ENCODE measurements around the gene ATXN1. TPM values are rescaled to one million over a fixed set of nuclear protein-coding genes. Genes with fewer than 3 reads are reported as not detected.

Gene ATXN1
- total RNA-seq, 1 experiment from 2014 or later, result 6.3 TPM

DNA sequence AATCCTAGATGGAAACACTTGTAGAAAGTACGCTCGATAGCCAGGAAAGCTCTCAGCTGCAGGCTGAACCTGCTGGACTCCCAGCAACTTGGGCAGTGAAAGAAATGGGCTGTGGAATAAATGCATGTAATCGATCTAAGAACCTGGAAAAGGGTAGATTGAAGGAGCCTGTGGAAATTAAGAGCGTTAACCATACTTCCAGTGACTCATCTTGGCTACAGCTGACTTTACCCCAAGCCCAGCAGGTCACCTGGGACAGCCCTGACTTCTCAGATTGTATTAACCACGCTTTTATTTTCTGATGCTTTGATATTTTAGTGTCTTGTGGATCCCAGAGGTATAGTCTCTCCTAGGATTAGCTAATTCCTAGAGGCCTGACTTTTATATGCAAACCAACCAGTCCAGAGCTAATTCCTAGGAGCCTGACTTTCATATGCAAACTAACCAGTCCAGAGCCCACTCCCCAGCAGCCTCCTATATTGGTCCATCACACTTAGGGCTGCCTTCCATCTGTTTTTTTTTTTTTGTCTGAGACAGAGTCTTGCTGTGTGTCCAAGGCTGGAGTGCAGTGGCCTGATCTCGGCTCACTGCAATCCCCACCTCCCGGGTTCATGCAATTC is 436.5 kb downstream of the ATXN1 start:
- H3K27me3 ChIP-seq, result no peaks in the 10 kb centered on the region
- H3K27ac ChIP-seq, result no peak overlapping the region
- H3K36me3 ChIP-seq, result no peaks in the 10 kb centered on the region
- no peak overlapping the region for H3K4me3 ChIP-seq
- H3K4me1 ChIP-seq, result peaks cover 27% of the 10 kb centered on the region
- peak in 1 of 2 experiments; percentile 26 for DNase-seq
- H3K9me3 ChIP-seq (replicated peaks), result no peaks in the 10 kb centered on the region

DNA sequence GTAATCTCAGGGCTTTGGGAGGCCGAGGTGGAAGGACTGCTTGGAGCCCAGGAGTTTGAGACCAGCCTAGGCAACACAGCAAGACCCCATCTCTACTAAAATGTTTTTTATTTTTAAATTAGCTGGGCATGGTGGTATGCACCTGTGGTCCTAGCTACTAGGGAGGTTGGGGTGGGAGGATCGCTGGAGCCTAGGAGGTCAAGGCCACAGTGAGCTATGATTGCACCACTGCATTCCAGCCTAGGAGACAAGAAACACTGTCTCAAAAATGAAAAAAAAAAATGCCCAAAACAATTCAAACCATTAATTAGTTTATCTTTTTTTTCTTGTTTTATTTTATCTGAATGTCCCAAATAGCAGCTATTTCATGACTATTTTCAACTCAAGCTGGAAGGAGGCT is 437.1 kb downstream of the ATXN1 start:
- DNase-seq, result no peak
- Histone ChIP-seq H3K36me3 (no peaks in the 10 kb centered on the region), H3K4me1 (peaks cover 31% of the 10 kb centered on the region), H3K4me3 (no peak overlapping the region), H3K27me3 (no peaks in the 10 kb centered on the region), H3K9me3 (replicated peaks) (no peaks in the 10 kb centered on the region), H3K27ac (no peak overlapping the region)

DNA sequence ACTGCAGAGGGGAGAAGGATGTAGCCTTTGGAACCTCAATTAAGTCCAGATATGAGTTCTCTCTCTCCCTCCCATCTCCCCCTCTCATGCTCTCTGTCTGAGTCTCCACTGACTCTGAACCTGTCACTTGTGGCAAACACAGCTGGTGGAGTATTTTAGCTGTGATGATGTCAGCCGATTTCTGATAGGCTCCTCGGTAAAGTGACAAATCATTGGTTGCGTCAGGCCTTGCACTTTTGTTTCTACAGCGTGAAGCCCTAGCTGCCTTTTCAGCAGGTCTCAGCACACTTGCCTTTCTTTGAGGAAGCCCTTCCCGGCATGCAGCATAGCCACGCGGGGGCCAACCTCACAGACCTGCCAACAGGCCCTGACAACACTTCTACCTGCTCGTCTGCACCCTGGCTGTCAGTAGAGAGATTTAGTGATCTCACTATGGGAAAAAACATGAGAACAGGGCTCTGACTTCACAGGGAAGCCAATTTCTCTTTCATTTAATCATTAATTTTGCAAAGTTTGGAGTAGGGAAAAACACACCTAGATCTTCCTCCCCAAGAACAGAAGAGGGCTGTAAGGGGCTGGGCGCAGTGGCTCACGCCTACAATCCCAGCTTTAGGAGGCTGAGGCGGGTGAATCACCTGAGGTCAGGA is 438.5 kb downstream of the ATXN1 start:
- Histone ChIP-seq H3K36me3 (no peaks in the 10 kb centered on the region), H3K4me3 (no peak overlapping the region), H3K9me3 (replicated peaks) (no peaks in the 10 kb centered on the region), H3K27me3 (no peaks in the 10 kb centered on the region), H3K4me1 (peaks cover 42% of the 10 kb centered on the region), H3K27ac (peak overlapping the region; percentile 68)
- DNase-seq, result peak; percentile 76 to 90

DNA sequence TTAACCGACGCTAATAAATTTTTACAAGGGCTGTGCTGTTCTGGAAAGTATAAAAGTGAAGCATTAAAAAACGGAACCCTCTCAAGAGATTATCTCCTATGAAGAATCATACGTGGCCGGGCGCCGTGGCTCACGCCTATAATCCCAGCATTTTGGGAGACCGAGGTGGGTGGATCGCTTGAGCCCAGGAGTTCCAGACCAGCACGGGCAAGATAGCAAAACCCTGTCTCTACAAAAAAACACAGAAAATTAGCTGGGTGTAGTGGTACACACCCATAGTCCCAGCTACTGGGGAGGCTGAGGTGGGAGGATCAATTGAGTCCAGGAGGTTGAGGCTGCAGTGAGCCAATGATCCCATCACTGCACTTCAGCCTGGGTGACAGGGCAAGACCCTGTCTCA is 439.4 kb downstream of the ATXN1 start:
- DNase-seq, result no peak
- no peak overlapping the region; the same call in 1 of the 2 replicates for H3K27ac ChIP-seq
- H3K27me3 ChIP-seq, result no peaks in the 10 kb centered on the region
- H3K36me3 ChIP-seq, result no peaks in the 10 kb centered on the region
- peaks cover 43% of the 10 kb centered on the region for H3K4me1 ChIP-seq
- no peaks in the 10 kb centered on the region for H3K9me3 ChIP-seq (replicated peaks)
- no peak overlapping the region for H3K4me3 ChIP-seq

DNA sequence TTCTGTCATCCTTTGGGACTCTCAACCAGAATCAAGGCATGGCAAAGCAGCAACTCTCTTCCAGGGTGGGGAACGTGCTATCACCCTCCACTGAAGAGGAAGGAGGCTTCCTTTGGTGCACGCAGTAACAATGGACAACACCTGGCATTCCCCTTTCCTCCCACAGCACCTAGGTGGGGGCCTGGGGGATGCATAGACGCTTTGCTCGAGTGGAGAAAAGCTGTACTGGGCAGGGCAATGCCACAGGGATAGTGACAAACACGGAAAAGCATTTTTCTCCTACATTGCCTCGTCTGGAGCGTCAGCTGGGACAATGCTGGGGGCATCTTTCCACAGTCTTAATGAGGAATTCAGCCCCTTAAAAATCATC is 439.9 kb downstream of the ATXN1 start:
- DNase-seq, result no peak
- peaks cover 43% of the 10 kb centered on the region for H3K4me1 ChIP-seq
- no peaks in the 10 kb centered on the region for H3K27me3 ChIP-seq
- no peak overlapping the region for H3K4me3 ChIP-seq
- H3K27ac ChIP-seq, result peak overlapping the region; percentile 93; the same call in 1 of the 2 replicates
- no peaks in the 10 kb centered on the region for H3K9me3 ChIP-seq (replicated peaks)
- no peaks in the 10 kb centered on the region for H3K36me3 ChIP-seq

DNA sequence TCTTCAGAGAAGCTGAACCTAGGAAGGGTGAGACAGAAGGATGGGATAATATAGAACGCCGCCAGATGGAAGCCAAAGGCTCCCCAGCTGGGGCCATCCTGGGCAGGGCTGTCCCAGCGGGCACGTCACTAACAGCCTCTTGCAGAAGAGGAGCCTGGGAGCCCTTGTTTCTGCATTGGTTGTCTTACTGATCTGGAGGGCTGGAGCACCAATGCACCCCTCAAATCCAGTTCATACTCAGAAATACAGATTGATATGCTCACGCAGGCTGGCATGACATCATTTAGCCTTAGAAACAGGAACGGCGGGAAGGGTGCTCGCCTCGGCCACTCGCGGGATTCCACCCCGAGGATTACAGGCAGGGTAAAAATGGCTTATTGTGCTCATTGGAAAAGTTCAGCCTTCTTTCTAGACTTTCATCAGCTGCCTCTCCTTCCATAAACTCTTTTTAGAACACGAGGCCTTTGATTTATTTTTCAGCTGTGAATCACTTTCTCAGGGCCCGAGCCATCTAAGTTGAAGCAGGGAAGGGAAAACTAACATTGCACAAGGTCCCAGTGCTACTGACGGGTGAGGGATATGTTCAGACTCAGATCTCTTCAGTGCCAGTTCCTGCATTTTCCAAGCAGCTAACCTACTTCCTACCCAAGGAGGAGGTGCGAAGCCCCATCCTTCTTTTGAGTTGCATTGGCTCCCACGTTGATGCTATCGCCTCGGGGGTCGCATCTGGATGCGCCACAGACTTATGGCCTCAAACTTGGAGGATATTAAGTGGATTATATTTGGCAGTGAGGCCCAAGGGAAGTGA is 440.5 kb downstream of the ATXN1 start:
- no peaks in the 10 kb centered on the region for H3K9me3 ChIP-seq (replicated peaks)
- peak overlapping the region; percentile 93 for H3K27ac ChIP-seq
- peak in 1 of 2 experiments; percentile 34 for DNase-seq
- no peaks in the 10 kb centered on the region for H3K27me3 ChIP-seq
- peak overlapping the region; percentile 49 for H3K4me3 ChIP-seq
- H3K36me3 ChIP-seq, result no peaks in the 10 kb centered on the region
- H3K4me1 ChIP-seq, result peaks cover 43% of the 10 kb centered on the region

DNA sequence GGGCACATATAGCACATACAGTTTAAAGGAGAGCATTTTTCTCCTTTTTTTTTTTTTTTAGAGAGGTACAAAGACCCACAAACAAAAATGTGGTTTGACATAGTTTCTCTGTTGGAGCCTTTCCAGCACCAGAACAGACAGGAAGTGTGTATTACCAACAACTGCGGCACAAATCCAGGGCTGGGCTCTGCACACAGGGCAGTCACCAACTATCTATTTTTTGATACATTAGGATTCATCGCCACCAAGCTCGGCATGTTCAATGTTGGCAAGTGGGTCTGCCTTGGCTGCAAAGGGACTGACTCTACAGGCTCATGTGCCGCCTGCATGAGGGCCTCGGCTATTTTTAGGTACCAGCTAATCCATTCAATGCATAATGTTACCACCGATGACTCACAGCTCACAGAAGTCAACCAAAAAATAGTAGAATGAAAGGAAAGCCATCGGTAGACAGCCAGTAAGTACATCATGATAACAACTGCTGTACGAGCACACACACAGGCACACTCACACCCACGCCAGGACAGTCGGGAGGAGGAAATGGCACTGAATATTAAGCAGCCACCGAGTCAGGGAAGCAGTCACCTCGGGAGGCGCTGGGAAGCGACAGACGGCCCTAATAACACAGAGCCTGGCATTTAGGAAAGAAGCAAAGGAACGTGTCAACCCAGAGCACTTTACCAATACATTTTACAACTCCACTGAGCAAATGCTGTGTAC is 441.3 kb downstream of the ATXN1 start:
- peak overlapping the region; percentile 93 for H3K27ac ChIP-seq
- peak; percentile 80 to 85 for DNase-seq
- no peaks in the 10 kb centered on the region for H3K27me3 ChIP-seq
- H3K9me3 ChIP-seq (replicated peaks), result no peaks in the 10 kb centered on the region
- H3K36me3 ChIP-seq, result no peaks in the 10 kb centered on the region
- peak overlapping the region; percentile 49 for H3K4me3 ChIP-seq
- peaks cover 43% of the 10 kb centered on the region for H3K4me1 ChIP-seq

DNA sequence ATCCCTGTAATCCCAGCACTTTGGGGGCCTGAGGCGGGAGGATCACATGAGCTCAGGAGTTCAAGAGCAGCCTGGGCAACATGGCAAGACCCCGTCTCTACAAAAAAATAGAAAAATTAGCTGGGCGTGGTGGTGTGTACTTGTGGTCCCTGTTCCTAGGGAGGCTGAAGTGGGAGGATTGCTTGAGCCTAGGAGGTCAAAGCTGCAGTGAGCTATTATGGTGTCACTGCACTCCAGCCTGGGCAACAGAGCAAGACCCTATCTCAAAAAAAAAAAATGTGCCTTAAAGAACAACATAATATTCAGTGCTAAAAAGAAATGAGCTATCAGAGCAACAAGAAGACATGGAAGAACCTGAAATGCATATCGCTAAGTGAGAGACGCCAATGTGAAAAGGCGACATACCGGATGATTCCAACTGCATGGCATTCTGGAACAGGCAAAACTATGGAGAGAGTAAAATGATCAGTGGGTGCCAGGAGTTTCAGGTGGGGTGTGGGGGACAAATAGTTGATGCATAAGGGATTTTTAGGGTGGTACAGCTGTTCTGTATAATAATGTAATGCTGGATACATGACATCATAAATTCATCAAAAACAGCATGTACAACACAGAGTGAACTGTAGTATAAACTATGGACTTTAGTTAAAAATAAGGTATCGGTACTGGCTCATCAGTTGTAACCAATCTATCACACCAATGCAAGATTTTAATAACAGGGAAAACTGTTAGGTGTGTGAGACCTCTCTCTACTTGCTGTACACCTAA is 442.1 kb downstream of the ATXN1 start:
- H3K4me1 ChIP-seq, result peaks cover 38% of the 10 kb centered on the region
- DNase-seq, result no peak

DNA sequence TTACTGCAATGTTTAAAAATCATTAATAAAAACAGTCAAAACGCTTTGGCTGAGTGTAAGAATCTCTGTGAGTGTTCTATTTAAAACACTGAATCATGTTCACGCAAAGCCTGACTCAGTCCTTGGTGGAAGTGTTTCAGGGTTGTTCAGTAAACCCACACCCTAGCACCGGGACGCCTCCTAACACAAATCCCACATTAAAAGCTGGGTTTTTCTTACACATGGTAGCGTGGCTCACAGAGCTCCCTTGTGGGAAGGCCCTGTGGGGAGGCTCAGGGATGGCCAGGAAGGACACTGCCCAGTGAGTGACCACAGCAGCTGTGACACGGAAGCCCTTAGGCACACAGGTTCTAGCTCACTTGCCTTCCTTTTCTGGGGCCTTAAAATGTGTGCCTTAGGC is 442.7 kb downstream of the ATXN1 start:
- no peaks in the 10 kb centered on the region for H3K27me3 ChIP-seq
- DNase-seq, result peak; percentile 91 to 94
- peaks cover 36% of the 10 kb centered on the region for H3K4me1 ChIP-seq
- H3K27ac ChIP-seq, result peak overlapping the region; percentile 93
- H3K4me3 ChIP-seq, result no peak overlapping the region
- no peaks in the 10 kb centered on the region for H3K36me3 ChIP-seq
- no peaks in the 10 kb centered on the region for H3K9me3 ChIP-seq (replicated peaks)

More for the DNA sequence above, 442.1 kb downstream of the ATXN1 start:
- peak overlapping the region; percentile 93 for H3K27ac ChIP-seq
- no peaks in the 10 kb centered on the region for H3K36me3 ChIP-seq
- no peaks in the 10 kb centered on the region for H3K27me3 ChIP-seq
- no peak overlapping the region for H3K4me3 ChIP-seq
- no peaks in the 10 kb centered on the region for H3K9me3 ChIP-seq (replicated peaks)

DNA sequence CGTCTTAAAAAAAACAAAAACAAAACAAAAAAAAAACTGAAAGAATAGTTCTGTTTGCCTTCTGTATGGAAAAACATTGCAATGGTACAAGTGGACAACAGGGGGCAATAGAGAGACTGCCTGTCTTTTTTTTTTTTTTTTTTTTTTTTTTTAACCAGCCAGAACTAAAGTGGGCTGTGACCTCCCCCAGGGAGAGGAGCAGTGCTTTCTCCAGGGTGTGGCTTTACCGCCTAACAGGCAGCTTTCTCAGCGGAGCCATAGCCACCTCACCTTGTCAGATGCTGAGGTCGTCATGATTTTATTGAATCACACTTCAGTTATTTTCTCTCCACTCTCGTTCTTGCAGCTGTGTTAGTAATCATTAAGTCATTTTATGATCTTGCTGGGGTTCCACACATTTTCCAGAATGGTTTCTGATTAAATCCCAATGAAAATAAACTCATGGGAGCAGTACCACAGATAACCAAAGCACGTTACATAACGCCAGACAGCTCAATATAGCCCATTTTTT is 444.5 kb downstream of the ATXN1 start:
- DNase-seq, result peak; percentile 46 to 65
- H3K27ac ChIP-seq, result no peak overlapping the region
- H3K36me3 ChIP-seq, result no peaks in the 10 kb centered on the region

DNA sequence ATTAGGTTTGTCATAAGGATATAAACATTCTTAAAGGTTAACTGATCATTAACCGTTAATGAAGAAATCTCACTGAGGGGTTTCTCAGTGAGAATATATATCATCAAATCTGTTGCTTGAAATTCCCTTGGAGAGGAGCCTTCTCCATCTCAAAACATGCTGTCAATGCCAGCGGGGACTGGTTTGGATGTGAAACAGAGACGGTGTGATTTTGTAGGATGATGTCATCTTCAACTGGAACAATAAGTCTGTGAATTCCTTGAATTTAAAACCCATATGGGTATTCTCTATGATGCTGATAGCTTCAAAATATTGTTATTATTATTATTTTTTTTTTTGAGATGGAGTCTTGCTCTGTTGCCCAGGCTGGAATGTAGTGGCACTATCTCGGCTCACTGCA is 447.0 kb downstream of the ATXN1 start:
- peaks cover 13% of the 10 kb centered on the region for H3K4me1 ChIP-seq
- no peaks in the 10 kb centered on the region for H3K9me3 ChIP-seq (replicated peaks)
- DNase-seq, result no peak
- H3K36me3 ChIP-seq, result no peaks in the 10 kb centered on the region
- no peak overlapping the region for H3K27ac ChIP-seq
- H3K27me3 ChIP-seq, result no peaks in the 10 kb centered on the region
- no peak overlapping the region for H3K4me3 ChIP-seq

More for the DNA sequence above, 444.5 kb downstream of the ATXN1 start:
- peaks cover 29% of the 10 kb centered on the region for H3K4me1 ChIP-seq
- no peak overlapping the region for H3K4me3 ChIP-seq
- no peaks in the 10 kb centered on the region for H3K9me3 ChIP-seq (replicated peaks)
- no peaks in the 10 kb centered on the region for H3K27me3 ChIP-seq

DNA sequence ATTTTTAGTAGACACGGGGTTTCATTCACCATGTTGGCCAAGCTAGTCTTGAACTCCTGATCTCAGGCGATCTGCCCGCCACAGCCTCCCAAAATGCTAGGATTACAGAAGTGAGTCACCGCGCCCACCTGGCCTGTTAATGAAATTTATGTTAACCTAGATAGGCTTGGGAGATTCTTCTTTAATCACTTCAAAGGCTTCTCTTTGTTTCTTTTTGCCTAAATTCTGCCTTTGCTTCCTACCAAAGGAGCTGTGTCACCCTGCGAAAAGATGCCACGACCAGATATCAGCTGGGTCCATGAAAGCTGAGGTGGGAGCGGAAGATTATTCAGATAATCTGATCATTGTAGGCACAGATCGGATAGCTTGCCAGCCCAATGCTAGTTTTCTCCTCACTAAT is 447.5 kb downstream of the ATXN1 start:
- no peak for DNase-seq

DNA sequence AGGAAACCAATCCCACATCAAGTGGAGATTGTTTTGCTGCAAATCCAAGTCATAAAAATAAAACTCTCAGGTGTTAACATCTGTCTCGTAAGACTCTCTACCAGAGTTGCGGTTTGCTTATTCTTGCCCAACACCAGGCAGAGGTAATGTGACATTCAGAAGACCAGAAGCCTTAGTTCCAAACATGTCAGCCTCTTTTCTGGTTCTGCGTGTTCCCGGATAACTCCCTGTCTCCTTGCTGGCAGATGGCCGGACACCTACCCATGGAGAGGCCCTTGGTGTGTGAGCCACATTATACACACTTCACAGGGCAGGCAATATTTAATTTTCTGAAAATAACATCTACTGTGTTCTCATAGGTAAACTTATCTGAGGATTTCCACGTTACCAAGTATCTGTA is 449.5 kb downstream of the ATXN1 start:
- Histone ChIP-seq H3K4me1 (no peaks in the 10 kb centered on the region), H3K9me3 (replicated peaks) (no peaks in the 10 kb centered on the region), H3K4me3 (no peak overlapping the region), H3K36me3 (no peaks in the 10 kb centered on the region), H3K27me3 (no peaks in the 10 kb centered on the region), H3K27ac (no peak overlapping the region)
- no peak for DNase-seq

More for the DNA sequence above, 447.5 kb downstream of the ATXN1 start:
- Histone ChIP-seq H3K27ac (no peak overlapping the region), H3K4me3 (no peak overlapping the region), H3K36me3 (no peaks in the 10 kb centered on the region), H3K27me3 (no peaks in the 10 kb centered on the region), H3K9me3 (replicated peaks) (no peaks in the 10 kb centered on the region), H3K4me1 (peaks cover 7% of the 10 kb centered on the region)

DNA sequence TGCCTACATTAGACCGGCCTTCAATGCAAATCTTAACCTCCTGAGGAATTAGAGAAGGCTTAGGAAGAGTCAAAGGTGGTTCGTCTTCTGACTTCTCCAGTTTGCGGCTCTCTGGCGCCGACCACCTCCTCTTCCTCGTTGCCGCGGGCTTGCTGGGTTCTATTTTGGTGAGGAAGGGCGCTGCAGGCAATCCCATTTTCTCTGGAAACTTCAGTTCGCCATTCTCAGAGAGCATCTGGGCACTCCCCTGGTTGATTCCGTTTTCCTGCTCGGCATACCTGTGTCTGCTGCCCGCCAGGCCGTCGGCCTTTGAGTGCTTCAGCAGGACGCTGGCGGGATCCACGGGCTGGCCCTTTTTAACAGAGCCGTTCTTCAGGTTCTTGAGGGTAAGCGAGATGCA is 454.9 kb downstream of the ATXN1 start:
- Histone ChIP-seq H3K9me3 (replicated peaks) (no peaks in the 10 kb centered on the region), H3K27me3 (no peaks in the 10 kb centered on the region), H3K4me1 (no peaks in the 10 kb centered on the region), H3K27ac (no peak overlapping the region), H3K36me3 (no peaks in the 10 kb centered on the region), H3K4me3 (no peak overlapping the region)
- DNase-seq, result no peak

All from SJCRH30 (cell line).